Tibial nerve (tissue), 4 donors: ENCODE results near the gene TMBIM4. TPM values are rescaled to one million over a fixed set of nuclear protein-coding genes. Genes with fewer than 3 reads are reported as not detected.
"Not testable (repeated sequence)": the region's sequence is repeated elsewhere in the genome, so short reads cannot be mapped to it uniquely, and the experiment has no call there.

Source experiments
- DNase-seq, 2 donors: peaks; one replicate each; pipeline ENCODE4 v3.0.0-alpha.2; 2019; ENCODE audit warnings: low spot score in 2 of 2
- H3K27ac ChIP-seq, 4 donors: fragments of 200-600 bp; sonication (generic) in 3 of 4; one replicate each; pipeline ENCODE4 v1.5.1; 2017 to 2019; ENCODE audit warnings: mild to moderate bottlenecking in 1 of 4
- H3K27me3 ChIP-seq, 2 donors: fragments of 200-600 bp; sonication (generic) in 1 of 2; one replicate each; pipeline versions ENCODE4 v1.5.1 to v1.6.0; 2017 to 2019
- H3K36me3 ChIP-seq, 3 donors: fragments of 200-600 bp; sonication (generic); one replicate each; pipeline ENCODE4 v1.5.1; 2018 to 2019
- H3K4me1 ChIP-seq, 4 donors: fragments of 200-600 bp; sonication (generic) in 3 of 4; one replicate each; pipeline ENCODE4 v1.5.1; 2017 to 2019
- H3K4me3 ChIP-seq, 4 donors: fragments of 200-600 bp; sonication (generic) in 3 of 4; one replicate each; pipeline ENCODE4 v1.5.1; 2017 to 2019; ENCODE audit warnings: mild to moderate bottlenecking in 1 of 4, moderate library complexity in 1 of 4
- H3K9me3 ChIP-seq, 4 donors: fragments of 200-600 bp; sonication (generic) in 3 of 4; one replicate each; pipeline ENCODE4 v1.5.1; 2017 to 2019
- EP300 ChIP-seq, 2 donors: sonication (generic); formaldehyde crosslinking; IDR thresholded peaks; one replicate each; pipeline ENCODE4 v1.6.1; 2017; ENCODE audit warnings: antibody characterized with exemption in 2 of 2, mild to moderate bottlenecking in 1 of 2
- POLR2A ChIP-seq, 2 donors: fragments of 450-650 bp; IDR thresholded peaks; one replicate each; pipeline ENCODE4 v1.6.1; 2017; ENCODE audit warnings: antibody characterized with exemption in 2 of 2, mild to moderate bottlenecking in 2 of 2, moderate library complexity in 2 of 2
- WGBS, 2 donors: methylation state at CpG; one replicate each; pipeline ENCODE4 v1.1.5; 2018; 5-methylcytosine and 5-hydroxymethylcytosine counted together
- total RNA-seq, 4 donors: library from RNA; depleted of rRNA; stranded (reverse); fragments of >200 nt; gene quantifications; one replicate each; pipeline ENCODE4 v1.1.0, GENCODE V29; 2016
- TF ChIP-seq, protein P1 (sequence below), 5 experiments: fragments of 200-600 bp in 3 of 5; fragments of 450-650 bp in 2 of 5; sonication (generic) in 3 of 5; IDR thresholded peaks; one replicate each; pipeline ENCODE4 v1.5.1; 2016 to 2019; ENCODE audit warnings: antibody characterized with exemption in 5 of 5, mild to moderate bottlenecking in 3 of 5, moderate library complexity in 2 of 5

Gene TMBIM4, protein sequence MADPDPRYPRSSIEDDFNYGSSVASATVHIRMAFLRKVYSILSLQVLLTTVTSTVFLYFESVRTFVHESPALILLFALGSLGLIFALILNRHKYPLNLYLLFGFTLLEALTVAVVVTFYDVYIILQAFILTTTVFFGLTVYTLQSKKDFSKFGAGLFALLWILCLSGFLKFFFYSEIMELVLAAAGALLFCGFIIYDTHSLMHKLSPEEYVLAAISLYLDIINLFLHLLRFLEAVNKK
- total RNA-seq: 100 to 1,000 TPM; 101 to 229 (median 199) TPM

DNA sequence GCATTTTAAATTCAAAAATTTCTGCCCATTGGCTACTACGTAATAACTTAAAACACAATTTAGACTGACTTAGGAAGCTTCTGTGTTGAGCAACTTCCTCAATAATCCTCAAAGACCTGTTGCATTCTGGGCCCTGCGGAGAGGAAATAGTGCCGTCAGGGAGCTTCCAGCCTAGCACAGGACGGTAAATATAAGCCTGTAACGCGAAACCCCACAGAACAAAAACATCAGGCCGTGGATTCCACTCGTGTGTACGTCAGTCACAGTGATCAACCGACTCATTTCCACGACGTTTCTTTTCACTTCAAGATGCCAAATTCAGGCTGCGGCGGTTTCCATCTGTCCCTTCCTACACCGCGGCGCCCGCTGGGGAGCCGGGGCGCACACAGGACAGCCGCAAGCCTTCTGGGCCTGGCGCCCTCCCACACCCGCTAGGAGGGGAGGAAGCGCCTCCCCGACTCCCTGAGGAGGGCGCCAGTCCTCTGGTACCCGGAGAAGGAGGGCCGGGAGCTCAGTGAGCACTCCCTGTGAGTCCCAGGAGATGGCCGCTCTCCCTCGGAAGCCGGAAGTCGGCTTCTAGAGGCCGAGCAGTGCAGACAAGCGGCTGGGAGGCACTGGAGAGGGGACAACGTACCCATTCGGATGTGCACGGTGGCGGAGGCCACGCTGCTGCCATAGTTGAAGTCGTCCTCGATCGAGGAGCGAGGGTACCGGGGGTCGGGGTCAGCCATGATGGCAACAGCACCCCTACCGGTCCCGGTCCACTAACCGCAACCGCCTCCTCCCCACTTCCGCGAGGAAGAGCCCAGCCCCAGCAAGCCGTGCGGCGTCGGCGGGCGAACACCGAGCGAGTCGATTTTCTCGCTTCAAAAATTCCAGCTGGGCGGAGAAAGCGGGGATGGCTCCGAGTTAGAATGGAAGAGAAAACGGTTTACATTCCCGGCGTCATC lies at the start of gene TMBIM4:
Gene TMBIM4 (minus strand): TSS at position 776 of the 950 bp plus-strand sequence. CDS start 45 bp downstream, at position 731.
- 0 to 1% methylated on average over 51 to 59 of the region's 67 CpGs for WGBS, 2 donors
- H3K4me3 ChIP-seq: peak within 1 kb of the TSS; percentile 76 to 89 (median 83)
- DNase-seq: peak; percentile 66 to 74
- peak; percentile 18 to 87 for TF ChIP-seq EP300 (IDR thresholded peaks at IDR 0.05)
- TF ChIP-seq POLR2A (IDR thresholded peaks at IDR 0.05): peak; percentile 56 to 78
- TF ChIP-seq, protein P1, sequence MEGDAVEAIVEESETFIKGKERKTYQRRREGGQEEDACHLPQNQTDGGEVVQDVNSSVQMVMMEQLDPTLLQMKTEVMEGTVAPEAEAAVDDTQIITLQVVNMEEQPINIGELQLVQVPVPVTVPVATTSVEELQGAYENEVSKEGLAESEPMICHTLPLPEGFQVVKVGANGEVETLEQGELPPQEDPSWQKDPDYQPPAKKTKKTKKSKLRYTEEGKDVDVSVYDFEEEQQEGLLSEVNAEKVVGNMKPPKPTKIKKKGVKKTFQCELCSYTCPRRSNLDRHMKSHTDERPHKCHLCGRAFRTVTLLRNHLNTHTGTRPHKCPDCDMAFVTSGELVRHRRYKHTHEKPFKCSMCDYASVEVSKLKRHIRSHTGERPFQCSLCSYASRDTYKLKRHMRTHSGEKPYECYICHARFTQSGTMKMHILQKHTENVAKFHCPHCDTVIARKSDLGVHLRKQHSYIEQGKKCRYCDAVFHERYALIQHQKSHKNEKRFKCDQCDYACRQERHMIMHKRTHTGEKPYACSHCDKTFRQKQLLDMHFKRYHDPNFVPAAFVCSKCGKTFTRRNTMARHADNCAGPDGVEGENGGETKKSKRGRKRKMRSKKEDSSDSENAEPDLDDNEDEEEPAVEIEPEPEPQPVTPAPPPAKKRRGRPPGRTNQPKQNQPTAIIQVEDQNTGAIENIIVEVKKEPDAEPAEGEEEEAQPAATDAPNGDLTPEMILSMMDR (IDR thresholded peaks at IDR 0.05): peak; percentile 47 to 88 (median 62)
- peaks cover 0 to 27% (median 15%) of the 10 kb centered on the region in 4 donors for H3K4me1 ChIP-seq
- peaks cover 0 to 8% (median 0%) of the 10 kb centered on the region in 4 donors for H3K9me3 ChIP-seq
- H3K27ac ChIP-seq: peak within 1 kb of the TSS; percentile 98 to 100 (median 99)
- H3K27me3 ChIP-seq: no peaks in the 10 kb centered on the region
- H3K36me3 ChIP-seq: peaks cover 0 to 5% (median 0%) of the 10 kb centered on the region in 3 donors

DNA sequence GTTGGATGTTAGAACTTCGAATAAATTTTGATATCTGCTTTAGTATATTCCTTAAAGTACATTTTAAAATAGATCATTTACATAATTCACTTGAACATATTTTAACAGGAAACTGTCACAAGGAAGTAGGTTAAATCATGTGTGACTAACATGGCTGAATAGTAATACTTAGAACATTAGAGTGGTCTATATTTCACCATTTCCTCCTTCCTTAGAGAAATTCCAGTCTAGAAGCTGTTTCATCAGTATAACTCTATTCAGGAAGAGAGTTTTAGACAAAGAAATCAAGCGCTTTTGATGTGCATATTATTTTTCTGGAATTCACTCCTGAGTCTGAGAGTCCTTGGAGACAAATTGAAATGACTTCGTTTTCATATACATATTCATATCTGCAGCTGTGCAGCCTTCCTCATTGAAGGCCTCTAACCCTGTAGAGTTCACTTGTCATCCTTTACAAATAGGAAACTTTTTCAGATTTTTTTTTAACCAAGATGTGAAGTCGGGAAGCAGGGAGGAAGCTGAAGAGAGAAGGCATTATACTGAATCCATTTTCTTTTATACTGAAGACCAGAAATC lies 47.6 kb upstream of the TMBIM4 start:
- H3K9me3 ChIP-seq: peaks cover 0 to 12% (median 0%) of the 10 kb centered on the region in 4 donors
- TF ChIP-seq EP300 (IDR thresholded peaks at IDR 0.05) (no peak), POLR2A (IDR thresholded peaks at IDR 0.05) (no peak)
- TF ChIP-seq, protein P1 (IDR thresholded peaks at IDR 0.05): no peak
- no peak for DNase-seq
- H3K4me3 ChIP-seq: no peak overlapping the region
- no peaks in the 10 kb centered on the region for H3K27me3 ChIP-seq
- H3K36me3 ChIP-seq: peaks cover 0 to 42% (median 0%) of the 10 kb centered on the region in 3 donors
- WGBS, 2 donors: 67 to 74% methylated on average over 4 of the region's 4 CpGs
- no peak overlapping the region for H3K27ac ChIP-seq
- no peaks in the 10 kb centered on the region for H3K4me1 ChIP-seq

DNA sequence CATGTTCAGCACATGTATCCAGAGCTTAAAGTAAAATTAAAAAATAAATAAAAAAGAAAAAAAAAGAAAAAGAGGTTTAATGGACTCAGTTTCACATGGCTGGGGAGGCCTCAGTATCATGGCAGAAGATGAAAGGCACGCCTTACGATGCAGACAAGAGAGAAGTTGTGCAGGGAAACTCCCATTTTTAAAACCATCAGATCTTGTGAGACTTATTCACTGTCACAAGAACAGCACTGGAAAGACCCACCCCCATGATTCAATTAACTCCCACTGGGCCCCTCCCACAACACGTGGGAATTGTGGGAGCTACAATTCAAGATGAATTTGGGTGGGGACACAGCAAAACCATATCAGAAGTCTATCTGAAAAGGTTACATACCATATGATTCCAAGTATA lies 43.2 kb upstream of the TMBIM4 start:
- WGBS, 2 donors: 73 to 88% methylated on average over 3 of the region's 3 CpGs
- DNase-seq, H3K27ac ChIP-seq, H3K4me3 ChIP-seq, H3K27me3 ChIP-seq, H3K4me1 ChIP-seq, H3K9me3 ChIP-seq: not testable (repeated sequence)
- peaks cover 0 to 29% (median 0%) of the 10 kb centered on the region in 3 donors for H3K36me3 ChIP-seq

DNA sequence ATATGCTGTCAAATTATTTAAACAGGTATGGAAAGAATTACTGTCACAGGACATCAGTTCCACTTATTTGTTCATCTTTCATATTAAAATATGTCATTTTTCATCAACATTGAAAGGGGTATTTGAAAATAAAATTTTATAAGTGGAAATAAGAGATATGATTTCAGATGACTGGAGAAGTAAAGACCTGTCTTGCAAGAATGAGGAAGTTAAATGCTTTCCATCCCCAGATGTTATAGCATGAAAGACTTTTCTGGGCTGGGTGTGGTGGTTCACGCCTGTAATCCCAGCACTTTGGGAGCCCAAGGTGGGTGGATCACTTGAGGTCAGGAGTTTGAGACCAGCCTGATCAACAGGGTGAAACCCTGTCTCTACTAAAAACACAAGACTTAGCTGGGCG lies 41.8 kb upstream of the TMBIM4 start:
- not testable (repeated sequence) for H3K4me1 ChIP-seq, H3K9me3 ChIP-seq, DNase-seq, H3K27ac ChIP-seq, H3K4me3 ChIP-seq, H3K27me3 ChIP-seq
- H3K36me3 ChIP-seq: peaks cover 0 to 20% (median 0%) of the 10 kb centered on the region in 3 donors
- WGBS, 2 donors: 91 to 93% methylated on average over 2 of the region's 2 CpGs

DNA sequence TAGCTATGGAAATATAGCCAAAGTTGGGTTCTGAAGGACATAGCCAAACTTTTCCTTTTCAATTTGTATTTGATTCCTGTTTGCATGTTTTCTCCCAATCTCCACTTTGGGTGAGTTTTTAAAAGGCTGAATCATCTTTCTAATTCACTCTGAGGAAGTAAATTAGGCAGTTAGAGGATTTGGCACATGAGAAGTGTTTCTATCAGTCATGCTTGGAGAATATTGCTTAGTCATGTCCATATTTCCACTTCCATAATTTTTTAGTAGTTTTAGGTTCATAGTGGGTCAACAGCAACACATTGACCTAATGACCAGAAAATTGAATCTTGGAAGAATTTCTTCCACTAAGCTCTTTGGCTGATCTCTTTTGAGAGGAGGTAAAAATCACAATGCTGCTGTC lies 41.0 kb upstream of the TMBIM4 start:
- TF ChIP-seq EP300 (IDR thresholded peaks at IDR 0.05) (no peak), POLR2A (IDR thresholded peaks at IDR 0.05) (no peak)
- TF ChIP-seq, protein P1 (IDR thresholded peaks at IDR 0.05): no peak
- peaks cover 0 to 20% (median 0%) of the 10 kb centered on the region in 3 donors for H3K36me3 ChIP-seq
- peaks cover 0 to 4% (median 0%) of the 10 kb centered on the region in 4 donors for H3K4me1 ChIP-seq
- H3K4me3 ChIP-seq: no peak overlapping the region
- H3K27me3 ChIP-seq: no peaks in the 10 kb centered on the region
- H3K27ac ChIP-seq: no peak overlapping the region
- no peaks in the 10 kb centered on the region for H3K9me3 ChIP-seq
- no peak for DNase-seq
